ENCODE measurements around the gene NFRKB.

NFRKB gene

DNA sequence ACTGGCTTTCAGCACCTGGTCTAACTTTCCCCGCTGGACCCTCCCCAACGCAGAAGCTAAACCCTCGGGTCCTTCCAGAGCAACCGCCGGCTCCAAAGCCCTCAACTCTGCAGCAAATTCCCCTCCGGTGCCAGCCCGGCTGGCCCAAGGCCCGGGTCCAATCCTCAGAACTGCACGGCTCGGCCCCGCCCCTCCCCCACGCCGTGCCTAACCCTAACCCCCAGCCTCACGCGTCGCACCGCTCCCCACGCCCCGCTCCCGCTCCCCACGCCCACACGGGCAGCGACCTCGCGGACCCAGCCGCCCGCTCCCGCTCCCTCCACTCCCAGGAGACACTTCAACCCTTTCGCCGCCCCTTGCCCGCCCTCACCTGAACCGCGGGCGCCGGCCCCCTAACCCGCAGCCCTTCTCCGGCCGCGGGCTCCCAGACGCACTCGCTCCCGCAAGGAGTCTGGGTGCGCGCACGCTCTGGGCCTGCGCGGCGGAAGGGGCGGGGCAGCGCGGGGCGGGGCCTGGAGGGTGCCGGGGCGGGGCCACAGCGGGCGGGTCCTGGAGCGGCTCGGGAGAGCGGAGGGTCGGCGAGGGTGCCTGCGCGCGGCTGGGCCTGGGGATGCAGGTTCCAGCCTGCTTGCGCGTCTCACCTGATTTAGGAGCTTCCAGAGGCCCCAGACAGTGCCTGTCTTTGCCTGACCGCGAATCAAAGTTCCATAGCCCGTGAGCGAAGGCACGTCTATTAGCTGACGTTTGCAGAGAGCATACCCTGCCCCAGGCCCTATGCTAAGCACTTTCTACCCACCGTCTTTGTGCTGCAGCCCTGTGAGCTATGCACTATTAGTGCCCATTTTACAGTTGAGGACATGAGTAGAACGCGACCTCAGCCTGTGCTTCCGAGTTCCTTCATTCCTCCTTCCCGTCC is at the start of gene NFRKB:
NFRKB (minus strand) TSS at position 453 of the 916 bp plus-strand sequence. CDS start 2,729 bp downstream, outside the sequence.
- peak; percentile 64 to 89 for DNase-seq

DNA sequence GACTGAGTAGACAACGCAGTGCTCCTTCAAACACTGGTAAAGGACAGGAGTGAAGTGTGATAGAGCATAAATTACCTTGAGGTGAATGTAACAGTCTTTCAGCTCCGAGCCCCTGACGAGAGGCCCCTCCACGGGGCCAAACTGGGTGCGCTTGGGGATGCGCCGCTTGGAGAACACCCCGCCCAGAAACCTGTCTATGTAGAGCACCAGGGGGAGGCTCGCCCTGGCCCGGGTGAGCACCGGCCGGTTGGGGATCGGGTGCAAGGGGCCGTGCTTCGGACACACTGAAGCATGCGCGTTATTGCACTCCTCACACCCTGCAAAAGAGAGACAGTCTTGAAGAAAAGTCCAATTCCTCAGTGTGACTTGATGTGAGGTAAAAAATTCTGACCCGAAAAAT is 49.3 kb upstream of the NFRKB start:
- DNase-seq: no peak

DNA sequence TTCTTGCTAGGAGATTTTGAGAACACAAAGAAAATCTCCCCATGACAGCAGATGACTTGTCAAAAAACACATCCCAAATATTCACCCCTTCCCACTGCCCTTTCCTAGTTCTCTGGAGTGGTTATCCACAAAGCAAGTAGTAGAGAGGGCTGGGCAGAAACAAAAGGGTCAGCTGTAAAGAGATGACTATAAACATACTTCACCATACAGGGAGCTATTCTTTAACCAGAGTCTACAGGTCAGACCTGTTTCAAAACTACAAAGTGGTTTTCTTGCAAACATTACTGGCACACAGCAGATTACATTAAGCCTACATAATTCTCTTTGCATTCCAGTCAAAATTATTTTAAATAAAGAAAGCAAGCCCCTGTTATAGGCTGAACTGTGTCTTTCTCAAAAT is 47.7 kb upstream of the NFRKB start:
- DNase-seq: no peak

DNA sequence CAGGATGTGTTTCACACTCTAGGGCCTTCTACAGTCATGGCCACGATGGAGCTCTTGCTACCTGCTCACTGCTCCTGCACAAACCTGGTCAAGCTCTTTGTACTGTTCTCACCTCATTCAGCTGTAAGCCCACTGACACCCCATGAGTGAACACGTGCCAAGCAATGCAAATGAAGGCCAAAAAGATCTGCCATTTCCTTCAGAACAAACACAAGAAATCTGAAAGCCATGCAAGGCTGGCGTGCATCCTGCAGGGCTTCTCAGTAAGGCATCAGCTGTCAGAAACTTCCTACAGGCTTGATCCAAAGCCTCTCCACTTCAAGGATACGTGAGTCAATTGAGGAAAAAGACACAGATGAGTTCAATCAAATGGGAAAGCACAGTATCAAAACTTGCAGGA is 44.1 kb upstream of the NFRKB start:
- DNase-seq: no peak

DNA sequence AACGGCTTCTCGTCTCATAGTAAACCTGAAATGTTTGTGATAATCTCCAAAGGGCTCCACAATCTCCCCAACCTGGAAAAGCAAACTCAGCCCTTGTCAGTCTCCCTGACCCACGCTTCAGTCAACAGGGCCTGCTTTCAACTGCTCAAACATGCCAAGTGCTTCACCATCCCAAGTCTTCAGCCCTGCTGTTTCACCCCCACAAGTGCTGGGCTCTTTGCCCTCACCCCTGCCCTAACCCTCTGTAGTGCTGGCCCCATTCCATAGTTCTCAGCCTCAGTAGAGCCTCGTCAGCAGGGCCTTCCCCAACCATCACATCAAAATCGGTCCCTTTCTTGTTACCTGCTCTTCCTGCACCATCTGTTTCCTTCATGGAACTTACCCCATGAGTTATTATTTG is 43.4 kb upstream of the NFRKB start:
- DNase-seq: no peak

DNA sequence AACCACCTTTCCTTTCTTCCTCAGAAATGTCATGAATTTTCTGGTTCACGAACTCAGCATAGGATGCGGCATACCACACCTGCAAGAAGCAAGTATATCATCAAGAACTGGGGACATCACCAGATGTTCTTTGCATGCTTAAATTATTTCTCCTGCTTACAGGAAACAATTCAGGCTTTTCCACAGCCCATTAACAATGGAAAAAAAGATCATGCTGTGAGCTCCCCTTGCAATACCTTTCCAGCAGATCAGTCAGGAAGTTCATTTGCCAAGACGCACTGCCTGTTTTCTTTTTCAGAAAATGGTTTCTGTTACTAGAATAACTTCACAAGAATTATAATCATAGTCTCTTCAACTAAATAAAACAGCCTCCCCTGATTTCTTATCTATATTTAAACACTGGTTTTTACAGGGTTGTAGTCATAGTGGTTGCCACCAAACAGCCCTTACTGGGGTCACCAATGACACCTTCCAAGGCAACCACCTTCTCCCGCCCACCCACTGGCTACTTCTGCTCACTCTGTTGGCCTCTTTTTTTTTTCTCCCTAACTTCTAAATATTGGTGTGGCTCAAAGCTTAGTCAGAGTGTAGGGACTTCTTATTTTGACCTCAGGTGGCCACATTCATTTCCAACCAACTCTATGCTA is 42.3 kb upstream of the NFRKB start:
- no peak for DNase-seq

DNA sequence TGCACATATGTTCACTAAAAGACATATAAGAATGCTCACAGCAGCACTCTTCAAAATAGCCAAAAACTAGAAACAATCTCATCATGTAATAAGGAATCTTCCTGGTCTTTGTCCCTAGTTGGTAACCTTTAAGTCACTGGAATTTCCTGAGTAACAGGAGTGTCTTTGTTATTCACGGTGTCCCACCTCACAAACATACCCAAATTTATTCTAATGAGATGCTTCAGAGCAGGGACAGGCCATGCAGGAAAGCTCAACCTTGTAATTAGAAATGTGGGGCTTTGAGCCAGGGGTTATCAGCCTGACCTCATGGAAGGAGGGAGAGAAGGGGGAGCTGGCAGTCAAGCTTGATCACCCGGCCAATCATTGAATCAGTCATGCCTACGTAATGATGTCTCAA is 40.3 kb upstream of the NFRKB start:
- no peak for DNase-seq

DNA sequence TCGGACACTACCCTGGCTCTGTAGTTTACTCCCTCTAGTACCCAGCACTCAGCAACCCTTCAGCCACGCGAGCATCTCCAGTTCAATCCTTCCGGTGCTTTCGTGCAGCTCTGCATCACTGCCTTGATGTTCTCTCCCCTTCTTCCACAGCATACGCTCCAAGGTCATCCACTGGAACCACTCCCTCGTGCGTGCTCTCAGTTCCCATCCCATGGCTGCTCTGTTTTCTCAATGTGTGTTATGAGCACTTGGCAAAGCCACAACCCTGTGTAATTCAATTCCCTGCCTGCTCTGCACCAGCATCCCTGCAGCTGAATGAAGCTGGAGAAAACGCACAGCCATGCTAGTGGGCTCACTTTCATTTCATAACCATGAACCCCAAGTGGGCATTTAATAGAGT is 38.5 kb upstream of the NFRKB start:
- no peak for DNase-seq

DNA sequence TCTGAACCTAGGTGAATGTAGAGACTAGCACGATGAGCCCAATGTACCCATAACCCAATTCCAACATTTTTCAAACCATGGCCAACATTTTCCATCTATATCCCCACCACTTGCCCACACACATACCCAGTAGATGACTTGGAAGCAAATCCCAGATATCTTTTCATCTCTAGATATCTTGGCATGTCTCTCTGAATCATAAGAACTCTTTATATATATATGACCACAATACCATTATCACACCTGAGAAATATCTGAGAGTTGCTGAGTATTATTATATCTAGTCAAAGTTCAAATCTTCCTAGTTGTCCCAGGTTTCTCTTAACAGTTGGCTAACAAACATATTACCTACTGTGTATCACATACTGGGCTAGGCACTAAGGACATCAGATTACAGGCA is 37.9 kb upstream of the NFRKB start:
- DNase-seq: no peak

DNA sequence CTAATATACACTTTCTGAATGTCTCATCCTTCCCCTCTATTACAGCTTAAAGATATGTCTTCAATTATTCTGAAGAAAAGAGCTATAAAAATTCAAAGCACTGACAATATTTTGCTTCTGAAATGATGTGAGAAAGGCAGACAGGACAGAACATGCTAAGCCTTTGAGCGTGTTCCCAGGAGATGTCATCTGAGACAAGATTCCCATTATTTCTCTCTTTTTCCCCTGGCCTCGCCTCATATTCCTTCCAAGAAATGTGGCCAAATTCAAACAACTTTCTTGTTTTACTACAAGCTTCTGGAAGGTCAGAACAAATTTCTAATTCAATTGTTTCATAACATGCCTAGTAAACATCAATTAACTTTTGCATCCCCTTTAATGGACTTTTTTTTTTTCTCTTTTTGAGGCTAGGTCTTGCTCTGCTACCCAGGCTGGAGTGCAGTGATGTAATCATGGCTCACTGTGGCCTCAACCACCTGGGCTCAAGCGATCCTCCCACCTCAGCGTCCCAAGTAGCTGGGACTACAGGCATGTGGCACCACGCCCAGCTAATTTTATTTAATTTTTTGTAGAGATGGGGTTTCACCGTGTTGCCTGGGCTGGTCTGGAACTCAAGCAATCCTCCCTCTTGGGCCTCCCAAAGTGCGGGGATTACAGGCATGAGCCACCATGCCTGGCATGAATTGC is 37.1 kb upstream of the NFRKB start:
- no peak for DNase-seq

DNA sequence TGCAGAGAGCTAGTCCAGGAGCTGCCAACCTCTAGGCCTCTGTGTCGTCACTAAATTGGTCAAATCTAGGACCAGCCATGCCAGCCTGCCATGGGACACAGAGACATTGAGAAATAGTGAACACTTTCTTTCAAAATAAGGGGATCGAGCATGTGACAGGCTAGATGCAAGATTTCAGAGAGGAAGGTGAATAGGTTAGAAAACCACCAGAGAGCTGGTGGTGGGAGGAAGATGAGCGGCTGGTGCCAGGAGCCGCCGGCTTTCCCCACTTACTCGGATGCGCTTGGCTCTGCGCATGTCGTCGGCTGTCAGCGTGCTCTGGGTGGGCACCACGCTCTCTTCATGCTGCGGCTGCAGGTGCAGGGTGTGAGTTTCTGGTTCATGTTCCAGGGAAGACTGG is 35.4 kb upstream of the NFRKB start:
- no peak for DNase-seq

DNA sequence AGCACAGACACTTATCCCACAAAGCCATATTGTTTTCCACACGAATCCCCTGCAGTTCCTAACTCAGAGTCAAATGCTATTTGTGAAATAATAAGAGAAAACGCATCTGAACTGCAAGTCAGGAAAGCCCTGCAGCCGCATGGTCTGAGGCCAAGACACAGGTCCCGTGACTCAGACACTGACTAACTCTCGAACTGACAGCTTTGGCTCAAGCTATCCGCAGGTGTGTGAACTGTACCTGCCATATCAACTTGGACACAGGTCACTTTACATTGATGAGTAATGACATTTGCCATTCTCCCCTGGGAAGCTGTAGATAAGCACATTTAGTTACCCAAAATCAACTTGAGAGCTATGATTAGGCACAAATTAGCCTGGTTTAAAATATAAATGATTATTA is 34.9 kb upstream of the NFRKB start:
- no peak for DNase-seq

DNA sequence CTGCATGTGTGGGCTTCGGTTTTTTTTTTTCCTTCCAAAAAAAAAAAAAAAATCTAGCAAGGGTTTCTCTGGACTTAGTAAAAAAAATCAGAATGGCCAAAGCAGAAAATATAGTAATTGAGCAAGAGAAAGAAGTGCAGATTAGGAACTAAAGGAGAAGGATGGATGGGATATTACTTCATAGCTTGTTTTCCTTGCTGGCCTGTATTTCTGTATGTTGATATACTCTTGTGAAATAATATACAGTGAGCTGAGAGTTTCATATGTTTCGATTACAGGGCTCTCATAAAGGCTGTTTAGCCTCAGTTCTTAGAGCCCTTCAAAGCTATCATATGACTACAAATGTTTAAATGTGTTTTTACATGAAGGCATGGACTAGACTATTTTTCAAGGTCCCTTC is 34.3 kb upstream of the NFRKB start:
- DNase-seq: no peak

DNA sequence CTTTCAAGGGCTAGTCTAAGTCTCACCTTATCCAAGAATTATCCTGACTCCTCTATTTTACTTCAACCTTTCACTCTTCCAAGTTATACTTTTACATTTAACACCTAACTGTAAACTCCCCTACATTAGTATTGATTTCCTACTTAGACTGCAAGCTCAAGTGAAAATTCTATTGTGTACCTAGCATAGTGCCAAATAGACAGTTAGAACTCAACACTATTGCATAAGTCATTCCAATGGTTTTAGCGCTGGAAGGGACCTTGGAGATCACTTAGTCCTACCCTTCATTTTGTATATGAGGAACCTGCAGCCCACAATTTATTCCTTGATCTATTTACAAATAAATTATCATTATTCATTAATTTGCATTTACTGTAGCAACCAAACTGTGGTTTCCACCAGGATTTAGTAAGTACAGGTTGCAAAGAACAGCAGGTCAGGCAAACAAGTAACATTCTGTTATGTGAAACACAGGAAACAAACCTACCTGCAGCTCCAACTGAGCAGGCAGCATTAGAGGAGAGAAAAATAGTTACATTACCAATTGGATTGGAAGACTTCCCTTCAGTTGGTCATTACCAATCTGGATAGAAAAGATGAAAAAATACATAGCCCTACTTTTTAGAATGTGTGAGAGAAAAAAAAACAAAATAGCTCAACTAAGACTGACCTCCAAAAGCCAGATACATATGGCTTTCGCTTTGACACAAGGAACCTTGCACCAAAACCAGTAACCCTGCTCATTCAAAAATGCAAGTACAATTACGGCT is 33.7 kb upstream of the NFRKB start:
- DNase-seq: no peak

DNA sequence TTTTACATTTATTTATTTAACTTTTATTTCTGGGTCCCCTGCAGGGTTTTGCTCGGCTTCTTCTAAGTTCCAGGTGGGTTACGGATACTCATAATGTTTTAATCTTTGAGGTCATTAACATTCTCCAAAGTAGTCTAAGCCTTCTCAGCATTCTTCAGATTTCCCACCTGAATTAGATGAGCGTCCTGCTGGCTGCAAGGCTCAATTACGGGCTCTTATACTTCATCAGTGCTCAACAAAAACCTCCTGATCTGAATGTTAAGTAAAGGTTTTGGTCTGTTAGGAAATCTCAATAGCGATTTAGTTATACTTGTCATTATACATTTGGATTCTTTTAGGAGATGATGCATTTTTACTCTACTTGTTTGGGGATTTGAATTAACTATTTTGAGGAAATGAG is 27.3 kb upstream of the NFRKB start:
- no peak for DNase-seq

DNA sequence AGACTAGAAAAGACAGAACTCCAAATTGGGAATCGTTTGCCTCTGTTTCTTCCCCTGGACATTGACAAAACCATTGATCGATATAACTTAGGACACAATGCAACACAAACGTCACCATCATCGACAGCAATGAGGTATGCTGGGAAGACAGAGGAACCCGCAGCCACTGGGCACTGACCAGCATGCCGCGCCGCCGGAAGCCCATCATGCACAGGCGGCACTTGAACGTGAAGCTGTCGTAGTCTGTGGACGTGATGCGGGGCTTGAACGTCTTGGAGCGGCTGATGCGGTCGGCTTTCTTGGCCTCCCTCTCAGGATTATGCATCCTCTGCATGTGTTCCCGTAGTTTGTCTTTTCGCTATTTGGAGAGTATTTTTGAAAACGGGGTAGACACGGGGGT is 23.0 kb upstream of the NFRKB start:
- no peak for DNase-seq

DNA sequence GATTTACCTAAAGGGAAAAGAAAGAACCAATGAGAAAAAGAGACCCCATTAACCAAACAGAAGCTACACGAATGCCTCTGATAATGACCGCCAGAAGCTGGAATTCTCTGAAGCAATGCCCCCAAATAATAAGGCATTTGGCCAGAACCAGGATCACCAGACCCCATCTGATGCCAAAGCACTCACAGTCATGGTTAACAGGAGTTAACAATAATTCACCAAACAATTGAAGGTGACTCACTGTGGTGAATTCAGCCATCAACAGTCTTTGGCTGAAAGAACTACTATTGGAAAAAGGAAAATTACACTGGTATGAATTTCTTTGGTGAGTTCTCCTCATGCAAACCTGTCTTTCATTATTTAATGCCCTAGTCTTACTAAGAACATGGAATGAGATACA is 21.9 kb upstream of the NFRKB start:
- DNase-seq: no peak

DNA sequence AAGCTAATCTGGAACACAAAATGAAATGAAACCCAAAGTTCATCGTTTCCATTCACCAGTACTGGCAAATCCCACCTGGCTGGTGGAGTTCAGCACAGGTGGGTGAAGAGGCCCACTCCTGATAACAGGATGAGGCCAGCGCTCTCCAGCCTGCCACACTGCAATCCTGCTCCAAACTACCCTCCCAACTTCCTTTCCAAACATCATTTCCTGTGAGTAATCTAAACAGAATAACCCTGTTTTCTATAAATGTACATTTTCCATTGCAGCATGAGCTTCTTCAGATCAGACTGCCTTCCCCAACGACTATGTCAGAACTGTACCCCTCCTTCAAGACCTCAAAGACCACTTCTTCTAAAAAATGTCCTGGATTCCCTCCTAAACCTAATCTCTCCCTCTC is 15.9 kb upstream of the NFRKB start:
- DNase-seq: no peak

DNA sequence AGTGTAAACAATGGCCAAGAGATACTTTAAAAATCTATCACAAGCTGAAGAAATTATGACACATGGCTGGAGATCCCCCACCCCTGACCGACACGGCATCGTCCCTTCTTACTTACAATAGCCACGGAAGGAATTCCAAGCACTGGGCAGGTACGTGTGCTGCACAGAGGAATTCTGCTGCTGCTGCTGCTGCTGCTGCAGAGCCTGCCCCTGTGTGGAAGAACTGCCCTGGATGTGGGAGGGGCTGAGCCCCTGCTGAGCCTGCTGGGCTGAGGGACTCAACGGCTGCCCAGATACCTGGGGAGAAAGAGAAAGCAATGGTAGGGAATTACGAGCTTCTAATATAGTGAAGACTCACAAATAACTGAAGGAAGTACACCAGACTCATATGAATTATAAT is 15.0 kb upstream of the NFRKB start:
- DNase-seq: no peak

DNA sequence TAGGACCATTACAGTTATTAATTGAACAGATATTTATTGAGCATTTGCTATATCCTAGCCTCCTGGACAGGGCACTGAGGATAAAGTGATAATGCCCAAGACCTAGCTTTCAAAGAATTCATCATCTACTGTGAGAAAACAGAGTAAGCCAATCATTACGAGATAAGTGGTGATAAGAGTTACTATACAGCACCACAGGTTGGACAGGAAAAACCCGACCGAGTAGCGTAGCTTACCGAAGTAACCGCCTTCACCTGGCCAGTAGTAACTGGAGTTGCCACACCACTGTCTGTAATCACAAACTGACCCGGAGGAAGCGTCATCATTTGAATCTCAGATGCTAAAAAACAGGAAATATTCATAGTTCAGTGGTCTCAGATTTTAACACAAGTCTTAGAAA is 10.0 kb upstream of the NFRKB start:
- DNase-seq: no peak

DNA sequence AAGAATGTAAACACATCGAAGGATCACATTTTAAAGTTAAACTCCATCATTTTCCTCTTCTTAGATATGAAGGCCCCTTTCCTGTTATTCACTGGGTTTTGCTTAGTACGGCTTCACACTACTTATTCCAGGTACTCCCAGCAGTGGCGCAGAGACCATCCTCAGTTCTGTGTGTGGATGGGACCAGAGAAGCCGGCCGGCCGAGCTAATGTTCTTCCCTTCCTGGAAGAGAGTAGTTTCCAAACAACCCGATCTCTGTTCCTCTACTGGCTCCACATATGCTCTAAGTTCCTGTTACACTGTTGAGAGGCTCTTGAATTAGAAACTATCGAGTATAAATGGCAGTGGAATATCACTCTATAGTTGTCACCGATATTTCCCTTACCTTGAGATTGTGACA is 684 bp upstream of the NFRKB start:
- DNase-seq: no peak

DNA sequence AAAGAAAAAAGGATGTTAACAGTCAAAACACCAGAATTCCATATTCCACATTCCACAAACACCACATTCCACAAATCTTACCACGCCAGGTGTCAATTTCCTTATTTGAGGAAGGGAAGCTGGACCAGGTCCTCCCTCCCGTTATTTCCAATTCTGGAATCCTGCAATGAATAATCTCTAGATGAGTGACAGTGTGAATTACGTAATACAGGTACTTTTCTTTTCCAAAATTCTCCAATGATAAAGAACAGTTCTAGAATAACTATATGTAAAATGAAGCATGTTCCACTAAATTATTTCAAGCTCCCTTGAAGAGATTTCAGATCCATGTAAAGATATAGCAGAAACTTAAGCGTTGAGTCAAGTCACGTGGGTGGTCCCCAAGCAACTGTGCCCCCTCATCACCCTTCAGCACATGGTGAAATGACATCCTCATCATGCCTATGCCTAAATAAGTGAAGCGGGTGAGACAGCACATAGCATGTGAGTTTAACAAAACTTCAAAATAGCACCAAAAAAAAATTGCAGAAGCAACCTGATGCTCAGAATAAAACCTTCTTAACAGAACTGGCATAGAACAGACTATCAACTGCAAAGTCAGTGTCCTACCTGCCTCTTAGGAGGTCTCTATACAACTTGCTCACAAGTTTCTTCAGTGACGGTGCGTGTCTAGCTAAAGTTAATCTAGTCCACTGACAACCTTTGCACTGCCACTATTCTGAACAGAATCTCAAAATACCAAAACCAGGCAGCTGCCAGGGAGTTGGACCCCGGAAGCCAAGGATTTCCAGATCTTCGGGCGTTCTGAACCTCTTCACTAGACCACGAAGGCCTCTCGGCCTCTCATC is 876 bp downstream of the NFRKB start:
- DNase-seq: no peak
